ENCODE measurements around the gene ANGEL1. TPM values are rescaled to one million over a fixed set of nuclear protein-coding genes. Genes with fewer than 3 reads are reported as not detected.
A peak's percentile ranks its signal among the peaks of the same experiment; 100 is the strongest.

ANGEL1 gene
- total RNA-seq, 1 experiment from 2014 or later: 19.1 TPM

- peak; percentile 72; the same call in 1 of the 2 replicates for ATAC-seq
- no peak overlapping the region for H3K27ac ChIP-seq (ENCODE audit: low read length)
- intact Hi-C loops (cut with micrococcal nuclease; ENCODE audit: unreplicated experiment): no loop called here
- H3K36me3 ChIP-seq (ENCODE audit: control insufficient read depth, insufficient read depth, low read length): no peaks in the 10 kb centered on the region
- no TSS peak for BruUV-seq (replicated peaks)
- H3K4me1 ChIP-seq (ENCODE audit: control insufficient read depth, insufficient read depth, low read length): no peaks in the 10 kb centered on the region
- in situ Hi-C loops (cut with HindIII; ENCODE audit: low pct_unique_long_range_greater_than_20kb, low sequenced_read_pairs): no loop called here
- H3K4me3 ChIP-seq (ENCODE audit: low read depth in 2 of 2, low read length in 2 of 2): no peak overlapping the region
- TF ChIP-seq, protein P1, sequence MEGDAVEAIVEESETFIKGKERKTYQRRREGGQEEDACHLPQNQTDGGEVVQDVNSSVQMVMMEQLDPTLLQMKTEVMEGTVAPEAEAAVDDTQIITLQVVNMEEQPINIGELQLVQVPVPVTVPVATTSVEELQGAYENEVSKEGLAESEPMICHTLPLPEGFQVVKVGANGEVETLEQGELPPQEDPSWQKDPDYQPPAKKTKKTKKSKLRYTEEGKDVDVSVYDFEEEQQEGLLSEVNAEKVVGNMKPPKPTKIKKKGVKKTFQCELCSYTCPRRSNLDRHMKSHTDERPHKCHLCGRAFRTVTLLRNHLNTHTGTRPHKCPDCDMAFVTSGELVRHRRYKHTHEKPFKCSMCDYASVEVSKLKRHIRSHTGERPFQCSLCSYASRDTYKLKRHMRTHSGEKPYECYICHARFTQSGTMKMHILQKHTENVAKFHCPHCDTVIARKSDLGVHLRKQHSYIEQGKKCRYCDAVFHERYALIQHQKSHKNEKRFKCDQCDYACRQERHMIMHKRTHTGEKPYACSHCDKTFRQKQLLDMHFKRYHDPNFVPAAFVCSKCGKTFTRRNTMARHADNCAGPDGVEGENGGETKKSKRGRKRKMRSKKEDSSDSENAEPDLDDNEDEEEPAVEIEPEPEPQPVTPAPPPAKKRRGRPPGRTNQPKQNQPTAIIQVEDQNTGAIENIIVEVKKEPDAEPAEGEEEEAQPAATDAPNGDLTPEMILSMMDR (IDR thresholded peaks at IDR 0.05): no peak
- TF ChIP-seq, protein P2, sequence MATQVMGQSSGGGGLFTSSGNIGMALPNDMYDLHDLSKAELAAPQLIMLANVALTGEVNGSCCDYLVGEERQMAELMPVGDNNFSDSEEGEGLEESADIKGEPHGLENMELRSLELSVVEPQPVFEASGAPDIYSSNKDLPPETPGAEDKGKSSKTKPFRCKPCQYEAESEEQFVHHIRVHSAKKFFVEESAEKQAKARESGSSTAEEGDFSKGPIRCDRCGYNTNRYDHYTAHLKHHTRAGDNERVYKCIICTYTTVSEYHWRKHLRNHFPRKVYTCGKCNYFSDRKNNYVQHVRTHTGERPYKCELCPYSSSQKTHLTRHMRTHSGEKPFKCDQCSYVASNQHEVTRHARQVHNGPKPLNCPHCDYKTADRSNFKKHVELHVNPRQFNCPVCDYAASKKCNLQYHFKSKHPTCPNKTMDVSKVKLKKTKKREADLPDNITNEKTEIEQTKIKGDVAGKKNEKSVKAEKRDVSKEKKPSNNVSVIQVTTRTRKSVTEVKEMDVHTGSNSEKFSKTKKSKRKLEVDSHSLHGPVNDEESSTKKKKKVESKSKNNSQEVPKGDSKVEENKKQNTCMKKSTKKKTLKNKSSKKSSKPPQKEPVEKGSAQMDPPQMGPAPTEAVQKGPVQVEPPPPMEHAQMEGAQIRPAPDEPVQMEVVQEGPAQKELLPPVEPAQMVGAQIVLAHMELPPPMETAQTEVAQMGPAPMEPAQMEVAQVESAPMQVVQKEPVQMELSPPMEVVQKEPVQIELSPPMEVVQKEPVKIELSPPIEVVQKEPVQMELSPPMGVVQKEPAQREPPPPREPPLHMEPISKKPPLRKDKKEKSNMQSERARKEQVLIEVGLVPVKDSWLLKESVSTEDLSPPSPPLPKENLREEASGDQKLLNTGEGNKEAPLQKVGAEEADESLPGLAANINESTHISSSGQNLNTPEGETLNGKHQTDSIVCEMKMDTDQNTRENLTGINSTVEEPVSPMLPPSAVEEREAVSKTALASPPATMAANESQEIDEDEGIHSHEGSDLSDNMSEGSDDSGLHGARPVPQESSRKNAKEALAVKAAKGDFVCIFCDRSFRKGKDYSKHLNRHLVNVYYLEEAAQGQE (IDR thresholded peaks at IDR 0.05; ENCODE audit: insufficient read depth in 1 of 2, low read depth in 2 of 2, low read length in 1 of 2): no peak
- no peak for TF ChIP-seq POLR2AphosphoS5 (IDR thresholded peaks at IDR 0.05; ENCODE audit: low read depth, low read length)
- TF ChIP-seq TCF7L2 (IDR thresholded peaks at IDR 0.05; ENCODE audit: low read depth, low read length): no peak
- TF ChIP-seq SIN3A (IDR thresholded peaks at IDR 0.05; ENCODE audit: borderline replicate concordance, insufficient read depth, low read depth, low read length): no peak
- H3K9me3 ChIP-seq (ENCODE audit: control insufficient read depth, insufficient read depth, low read depth, low read length): no peaks in the 10 kb centered on the region
- ChIA-PET POLR2A (interaction anchor here (0.5 kb wide), 1 partner anchor 1610 kb away, joined by 6 read pairs; no protein-coding TSS in a partner anchor), CTCF (interaction anchor here (0.6 kb wide), 1 partner anchor 225 kb away, joined by 3 read pairs; no protein-coding TSS in a partner anchor)
- H3K27me3 ChIP-seq (ENCODE audit: control insufficient read depth, insufficient read depth, low read length): no peaks in the 10 kb centered on the region
- no peak for DNase-seq (ENCODE audit: low read depth, low spot score)
Measured at GRCh38 chr14:76848879-76849278, 36.2 kb upstream of the ANGEL1 start.

DNA sequence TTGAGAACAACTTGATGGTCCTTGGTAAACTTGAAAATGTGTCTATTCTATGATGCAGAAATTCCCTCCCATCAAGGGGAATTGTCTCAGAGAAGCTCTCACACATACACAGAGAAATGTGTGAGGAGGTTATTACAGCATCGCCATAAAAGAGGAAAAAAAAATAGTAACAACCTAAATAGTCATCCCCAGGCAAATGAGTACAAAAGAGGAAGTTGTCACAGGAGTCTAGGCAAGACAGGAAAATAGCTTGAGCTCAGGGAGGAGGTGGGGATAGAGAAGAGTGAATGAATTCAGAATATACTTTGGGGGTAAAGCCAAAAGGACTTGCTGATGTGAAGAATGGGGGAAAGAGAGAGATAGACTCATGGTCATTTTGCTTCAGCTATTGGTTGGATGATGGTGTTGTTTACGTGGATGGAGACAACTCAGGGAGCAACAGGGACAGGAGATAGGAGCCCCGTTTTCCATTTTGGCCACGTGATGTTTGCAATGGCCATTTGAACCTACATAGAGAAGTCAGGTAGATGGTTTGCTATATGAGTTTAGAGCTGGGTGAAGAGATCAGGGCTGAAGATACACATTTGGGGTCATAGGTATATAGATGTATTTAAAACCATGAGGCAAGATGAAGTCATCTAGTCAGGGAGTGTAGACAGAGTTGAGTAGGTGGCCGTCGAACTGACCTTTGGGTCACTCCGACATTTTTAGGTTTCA lies 33.8 kb upstream of the ANGEL1 start:
- no TSS peak for BruUV-seq (replicated peaks)
- H3K9me3 ChIP-seq (ENCODE audit: control insufficient read depth, insufficient read depth, low read depth, low read length): no peaks in the 10 kb centered on the region
- CTCF ChIA-PET: no interaction called here

More for the DNA sequence above, 33.8 kb upstream of the ANGEL1 start:
- intact Hi-C loops (cut with micrococcal nuclease; ENCODE audit: unreplicated experiment) (no loop called here), in situ Hi-C loops (cut with HindIII; ENCODE audit: low pct_unique_long_range_greater_than_20kb, low sequenced_read_pairs) (no loop called here)
- H3K36me3 ChIP-seq (ENCODE audit: control insufficient read depth, insufficient read depth, low read length): no peaks in the 10 kb centered on the region
- TF ChIP-seq SIN3A (IDR thresholded peaks at IDR 0.05; ENCODE audit: borderline replicate concordance, insufficient read depth, low read depth, low read length) (no peak), TCF7L2 (IDR thresholded peaks at IDR 0.05; ENCODE audit: low read depth, low read length) (no peak), POLR2AphosphoS5 (IDR thresholded peaks at IDR 0.05; ENCODE audit: low read depth, low read length) (no peak)
- TF ChIP-seq, protein P1 (IDR thresholded peaks at IDR 0.05): no peak
- TF ChIP-seq, protein P2 (IDR thresholded peaks at IDR 0.05; ENCODE audit: insufficient read depth in 1 of 2, low read depth in 2 of 2, low read length in 1 of 2): no peak
- no peak for ATAC-seq
- no peaks in the 10 kb centered on the region for H3K4me1 ChIP-seq (ENCODE audit: control insufficient read depth, insufficient read depth, low read length)
- H3K27ac ChIP-seq (ENCODE audit: low read length): no peak overlapping the region
- H3K4me3 ChIP-seq (ENCODE audit: low read depth in 2 of 2, low read length in 2 of 2): no peak overlapping the region
- H3K27me3 ChIP-seq (ENCODE audit: control insufficient read depth, insufficient read depth, low read length): no peaks in the 10 kb centered on the region
- no peak for DNase-seq (ENCODE audit: low read depth, low spot score)
- POLR2A ChIA-PET: no interaction called here

Data from Panc1 (cell line).